ENCODE results near the gene NOD1. TPM values are rescaled to one million over a fixed set of nuclear protein-coding genes. Genes with fewer than 3 reads are reported as not detected.

The NOD1 gene
- total RNA-seq, 4 donors from 2014 or later, result 9.2 to 22.1 (median 12.7) TPM

GRCh38 chr7:30468791-30469190 lies 9.8 kb downstream of the NOD1 start:
- no peaks in the 10 kb centered on the region for H3K9me3 ChIP-seq
- intact Hi-C loops (cut with DNase I; ENCODE audit: low total_unique reads), result no loop called here
- no peaks in the 10 kb centered on the region for H3K36me3 ChIP-seq
- no peak for TF ChIP-seq CTCF (IDR thresholded peaks at IDR 0.05)
- no peak for TF ChIP-seq POLR2A (IDR thresholded peaks at IDR 0.05)
- H3K27me3 ChIP-seq, result no peaks in the 10 kb centered on the region
- DNase-seq, result peak; percentile 57 to 76
- H3K27ac ChIP-seq, result peak overlapping the region; percentile 85 to 90
- peaks cover 13 to 44% of the 10 kb centered on the region in 2 donors for H3K4me1 ChIP-seq
- H3K4me3 ChIP-seq, result peak overlapping the region in 1 of 2 donors; percentile 7

GRCh38 chr7:30468041-30468440 lies 10.5 kb downstream of the NOD1 start:
- H3K4me3 ChIP-seq, result no peak overlapping the region
- no peaks in the 10 kb centered on the region for H3K27me3 ChIP-seq
- H3K36me3 ChIP-seq, result no peaks in the 10 kb centered on the region
- intact Hi-C loops (cut with DNase I; ENCODE audit: low total_unique reads), result no loop called here
- TF ChIP-seq POLR2A (IDR thresholded peaks at IDR 0.05), result no peak
- no peak for TF ChIP-seq CTCF (IDR thresholded peaks at IDR 0.05)
- peaks cover 13 to 42% of the 10 kb centered on the region in 2 donors for H3K4me1 ChIP-seq
- DNase-seq, result no peak
- H3K9me3 ChIP-seq, result no peaks in the 10 kb centered on the region
- H3K27ac ChIP-seq, result peak overlapping the region; percentile 85 to 90

- intact Hi-C loops (cut with DNase I; ENCODE audit: low total_unique reads), result no loop called here
- peak overlapping the region; percentile 85 to 90 for H3K27ac ChIP-seq
- no peaks in the 10 kb centered on the region for H3K9me3 ChIP-seq
These were observed 11.3 kb downstream of the NOD1 start for GRCh38 chr7:30467271-30467670.

GRCh38 chr7:30466266-30466665 lies 12.3 kb downstream of the NOD1 start:
- intact Hi-C loops (cut with DNase I; ENCODE audit: low total_unique reads), result no loop called here

More at GRCh38 chr7:30467271-30467670, 11.3 kb downstream of the NOD1 start:
- H3K4me3 ChIP-seq, result no peak overlapping the region
- peaks cover 13 to 34% of the 10 kb centered on the region in 2 donors for H3K4me1 ChIP-seq
- H3K27me3 ChIP-seq, result no peaks in the 10 kb centered on the region
- no peaks in the 10 kb centered on the region for H3K36me3 ChIP-seq
- DNase-seq, result no peak
- TF ChIP-seq POLR2A (IDR thresholded peaks at IDR 0.05) (no peak), CTCF (IDR thresholded peaks at IDR 0.05) (no peak)

GRCh38 chr7:30465811-30466180 lies 12.8 kb downstream of the NOD1 start:
- H3K4me3 ChIP-seq, result no peak overlapping the region
- no peaks in the 10 kb centered on the region for H3K27me3 ChIP-seq
- TF ChIP-seq CTCF (IDR thresholded peaks at IDR 0.05) (no peak), POLR2A (IDR thresholded peaks at IDR 0.05) (no peak)
- H3K4me1 ChIP-seq, result peaks cover 13 to 27% of the 10 kb centered on the region in 2 donors
- H3K27ac ChIP-seq, result peak overlapping the region; percentile 55 to 72
- intact Hi-C loops (cut with DNase I; ENCODE audit: low total_unique reads), result no loop called here
- H3K36me3 ChIP-seq, result no peaks in the 10 kb centered on the region
- peak in 1 of 2 donors; percentile 29 for DNase-seq
- H3K9me3 ChIP-seq, result no peaks in the 10 kb centered on the region

More at GRCh38 chr7:30466266-30466665, 12.3 kb downstream of the NOD1 start:
- Histone ChIP-seq H3K27ac (peak overlapping the region; percentile 55 to 72), H3K4me1 (peaks cover 13 to 27% of the 10 kb centered on the region in 2 donors), H3K36me3 (no peaks in the 10 kb centered on the region), H3K9me3 (no peaks in the 10 kb centered on the region), H3K27me3 (no peaks in the 10 kb centered on the region), H3K4me3 (no peak overlapping the region)
- no peak for DNase-seq
- TF ChIP-seq CTCF (IDR thresholded peaks at IDR 0.05) (no peak), POLR2A (IDR thresholded peaks at IDR 0.05) (no peak)
